ENCODE results near the gene UXT. TPM values are rescaled to one million over a fixed set of nuclear protein-coding genes. Genes with fewer than 3 reads are reported as not detected.

Gene UXT
- total and polyA plus RNA-seq, 4 donors = 34.0 to 99.0 (median 65.3) TPM

GRCh38 chrX:47611926-47612325 is 47.1 kb downstream of the UXT start (continued):
- TF ChIP-seq, protein P1, sequence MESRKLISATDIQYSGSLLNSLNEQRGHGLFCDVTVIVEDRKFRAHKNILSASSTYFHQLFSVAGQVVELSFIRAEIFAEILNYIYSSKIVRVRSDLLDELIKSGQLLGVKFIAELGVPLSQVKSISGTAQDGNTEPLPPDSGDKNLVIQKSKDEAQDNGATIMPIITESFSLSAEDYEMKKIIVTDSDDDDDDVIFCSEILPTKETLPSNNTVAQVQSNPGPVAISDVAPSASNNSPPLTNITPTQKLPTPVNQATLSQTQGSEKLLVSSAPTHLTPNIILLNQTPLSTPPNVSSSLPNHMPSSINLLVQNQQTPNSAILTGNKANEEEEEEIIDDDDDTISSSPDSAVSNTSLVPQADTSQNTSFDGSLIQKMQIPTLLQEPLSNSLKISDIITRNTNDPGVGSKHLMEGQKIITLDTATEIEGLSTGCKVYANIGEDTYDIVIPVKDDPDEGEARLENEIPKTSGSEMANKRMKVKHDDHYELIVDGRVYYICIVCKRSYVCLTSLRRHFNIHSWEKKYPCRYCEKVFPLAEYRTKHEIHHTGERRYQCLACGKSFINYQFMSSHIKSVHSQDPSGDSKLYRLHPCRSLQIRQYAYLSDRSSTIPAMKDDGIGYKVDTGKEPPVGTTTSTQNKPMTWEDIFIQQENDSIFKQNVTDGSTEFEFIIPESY (IDR thresholded peaks at IDR 0.05) = no peak
- no peak for TF ChIP-seq HNF4G (IDR thresholded peaks at IDR 0.05)
- TF ChIP-seq, protein P2, sequence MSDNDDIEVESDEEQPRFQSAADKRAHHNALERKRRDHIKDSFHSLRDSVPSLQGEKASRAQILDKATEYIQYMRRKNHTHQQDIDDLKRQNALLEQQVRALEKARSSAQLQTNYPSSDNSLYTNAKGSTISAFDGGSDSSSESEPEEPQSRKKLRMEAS (IDR thresholded peaks at IDR 0.05) = no peak

GRCh38 chrX:47611489-47611888 is 47.5 kb downstream of the UXT start:
- no peak overlapping the region for H3K4me3 ChIP-seq (ENCODE audit: low read depth in 1 of 3, low read length in 3 of 3)
- H3K4me1 ChIP-seq (ENCODE audit: control insufficient read depth in 4 of 4, insufficient read depth in 4 of 4, low read length in 3 of 4) = no peaks in the 10 kb centered on the region
- WGBS = 93% methylated on average over 2 of the region's 2 CpGs
- no peak for TF ChIP-seq HNF4G (IDR thresholded peaks at IDR 0.05)
- TF ChIP-seq JUND (IDR thresholded peaks at IDR 0.05) = no peak
- no peak for TF ChIP-seq RXRA (IDR thresholded peaks at IDR 0.05)
- TF ChIP-seq EGR1 (IDR thresholded peaks at IDR 0.05; ENCODE audit: low read depth in 2 of 2) = no peak
- no peak for TF ChIP-seq FOXA2 (IDR thresholded peaks at IDR 0.05)
- no peak for TF ChIP-seq FOXA1 (IDR thresholded peaks at IDR 0.05)
- no peak for TF ChIP-seq HNF4A (conservative IDR thresholded peaks at IDR 0.05)
- TF ChIP-seq YY1 (IDR thresholded peaks at IDR 0.05) = no peak
- no peak for TF ChIP-seq RAD21 (IDR thresholded peaks at IDR 0.05)
- no peak for TF ChIP-seq TAF1 (conservative IDR thresholded peaks at IDR 0.05)
- TF ChIP-seq GABPA (IDR thresholded peaks at IDR 0.05 in 1 of 2, conservative IDR thresholded peaks at IDR 0.05 in 1 of 2) = no peak
- TF ChIP-seq, protein P3, sequence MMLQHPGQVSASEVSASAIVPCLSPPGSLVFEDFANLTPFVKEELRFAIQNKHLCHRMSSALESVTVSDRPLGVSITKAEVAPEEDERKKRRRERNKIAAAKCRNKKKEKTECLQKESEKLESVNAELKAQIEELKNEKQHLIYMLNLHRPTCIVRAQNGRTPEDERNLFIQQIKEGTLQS (IDR thresholded peaks at IDR 0.05) = no peak
- H3K27me3 ChIP-seq (ENCODE audit: control insufficient read depth in 4 of 4, insufficient read depth in 4 of 4, low read length in 3 of 4) = no peaks in the 10 kb centered on the region
- H3K27ac ChIP-seq (ENCODE audit: low read depth in 1 of 2, low read length in 2 of 2) = no peak overlapping the region
- no peaks in the 10 kb centered on the region for H3K9me3 ChIP-seq (ENCODE audit: control insufficient read depth in 4 of 4, low read length in 3 of 4)
- no peak for DNase-seq (ENCODE audit: low spot score)
- no peak overlapping the region for H3K9ac ChIP-seq (ENCODE audit: low read depth in 1 of 2, low read length in 2 of 2)
- no peaks in the 10 kb centered on the region for H3K36me3 ChIP-seq (ENCODE audit: control insufficient read depth in 4 of 4, insufficient read depth in 3 of 4, low read depth in 1 of 4, low read length in 3 of 4)

GRCh38 chrX:47610511-47610910 is 48.5 kb downstream of the UXT start:
- WGBS = 82% methylated on average over 4 of the region's 4 CpGs
- DNase-seq (ENCODE audit: low spot score) = no peak
- no peak overlapping the region for H3K9ac ChIP-seq (ENCODE audit: low read depth in 1 of 2, low read length in 2 of 2)
- no peak overlapping the region for H3K4me3 ChIP-seq (ENCODE audit: low read depth in 1 of 3, low read length in 3 of 3)
- no peak for TF ChIP-seq TAF1 (conservative IDR thresholded peaks at IDR 0.05)
- TF ChIP-seq, protein P2 (IDR thresholded peaks at IDR 0.05) = no peak
- no peak for TF ChIP-seq JUND (IDR thresholded peaks at IDR 0.05)
- no peak for TF ChIP-seq RXRA (IDR thresholded peaks at IDR 0.05)
- TF ChIP-seq, protein P1 (IDR thresholded peaks at IDR 0.05) = no peak
- TF ChIP-seq GABPA (IDR thresholded peaks at IDR 0.05 in 1 of 2, conservative IDR thresholded peaks at IDR 0.05 in 1 of 2) = no peak
- TF ChIP-seq, protein P3 (IDR thresholded peaks at IDR 0.05) = no peak
- no peak for TF ChIP-seq FOXA2 (IDR thresholded peaks at IDR 0.05)
- TF ChIP-seq REST (IDR thresholded peaks at IDR 0.05) = no peak
- no peak for TF ChIP-seq RAD21 (IDR thresholded peaks at IDR 0.05)
- TF ChIP-seq SP1 (IDR thresholded peaks at IDR 0.05) = no peak
- no peak for TF ChIP-seq NR2F2 (IDR thresholded peaks at IDR 0.05)
- no peaks in the 10 kb centered on the region for H3K9me3 ChIP-seq (ENCODE audit: control insufficient read depth in 4 of 4, low read length in 3 of 4)
- no peaks in the 10 kb centered on the region for H3K27me3 ChIP-seq (ENCODE audit: control insufficient read depth in 4 of 4, insufficient read depth in 4 of 4, low read length in 3 of 4)
- no peak overlapping the region for H3K27ac ChIP-seq (ENCODE audit: low read depth in 1 of 2, low read length in 2 of 2)
- no peaks in the 10 kb centered on the region for H3K4me1 ChIP-seq (ENCODE audit: control insufficient read depth in 4 of 4, insufficient read depth in 4 of 4, low read length in 3 of 4)
- H3K36me3 ChIP-seq (ENCODE audit: control insufficient read depth in 4 of 4, insufficient read depth in 3 of 4, low read depth in 1 of 4, low read length in 3 of 4) = no peaks in the 10 kb centered on the region

All from liver (tissue), 9 donors.